Right atrium auricular region (tissue), 2 donors: ENCODE results near the gene RUFY2. TPM values are rescaled to one million over a fixed set of nuclear protein-coding genes. Genes with fewer than 3 reads are reported as not detected.
A peak's percentile ranks its signal among the peaks of the same experiment; 100 is the strongest.

ENCODE experiments used
- DNase-seq: peaks from one replicate; pipeline ENCODE4 v3.0.0-alpha.2; 2019; ENCODE audit warnings: low spot score
- H3K27ac ChIP-seq, 2 donors: fragments of 200-600 bp; sonication (generic); 1 replicate in 1 of 2; 2 replicates in 1 of 2; pipeline ENCODE4 v1.5.1; 2016 to 2019
- H3K27me3 ChIP-seq, 2 donors: fragments of 200-600 bp; sonication (generic); one replicate each; pipeline versions ENCODE4 v1.5.1 to v1.6.0; 2017 to 2019
- H3K36me3 ChIP-seq: fragments of 200-600 bp; sonication (generic); one replicate; pipeline ENCODE4 v1.5.1; 2016
- H3K4me1 ChIP-seq, 2 donors: fragments of 200-600 bp; sonication (generic); one replicate each; pipeline versions ENCODE4 v1.5.1 to v1.6.0; 2017 to 2019
- H3K4me3 ChIP-seq, 2 donors: fragments of 200-600 bp; sonication (generic); 1 replicate in 1 of 2; 2 replicates in 1 of 2; pipeline ENCODE4 v1.5.1; 2017 to 2019; ENCODE audit warnings: mild to moderate bottlenecking in 1 of 2, moderate library complexity in 1 of 2
- H3K9me3 ChIP-seq, 2 donors: fragments of 200-600 bp; sonication (generic); one replicate each; pipeline ENCODE4 v1.5.1; 2019
- total RNA-seq, 2 donors: library from RNA; depleted of rRNA; stranded (reverse); fragments of >200 nt; gene quantifications; one replicate each; pipeline ENCODE4 v1.1.0, GENCODE V29; 2016
- TF ChIP-seq, protein P1 (sequence below), 2 donors: fragments of 200-600 bp; sonication (generic); IDR thresholded peaks; one replicate each; pipeline ENCODE4 v1.5.1; 2019; ENCODE audit warnings: antibody characterized with exemption in 2 of 2

The RUFY2 gene
- total RNA-seq, 2 donors from 2014 or later, result 8.3 to 11.0 TPM

DNA sequence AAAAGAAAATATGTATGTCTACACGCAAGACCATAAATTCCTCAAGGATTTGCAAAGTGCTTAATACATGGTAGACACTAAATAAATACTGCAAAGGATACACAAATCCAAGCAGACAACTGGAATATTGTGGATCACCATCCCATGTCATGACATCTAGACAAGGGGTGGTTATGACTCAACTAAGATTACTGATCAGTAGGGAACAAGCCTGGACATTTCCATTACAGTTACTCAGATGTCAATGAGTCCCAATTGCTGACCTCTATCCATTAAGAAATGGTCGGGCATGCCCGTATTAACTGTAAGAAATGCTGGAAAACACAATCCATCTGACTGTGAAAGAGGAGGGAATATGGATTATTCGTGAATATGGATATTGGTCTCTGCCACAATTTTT is 27.6 kb upstream of the RUFY2 start:
- H3K4me3 ChIP-seq, result no peak overlapping the region
- H3K27me3 ChIP-seq, result no peaks in the 10 kb centered on the region
- no peak overlapping the region for H3K27ac ChIP-seq
- H3K4me1 ChIP-seq, result no peaks in the 10 kb centered on the region
- TF ChIP-seq, protein P1, sequence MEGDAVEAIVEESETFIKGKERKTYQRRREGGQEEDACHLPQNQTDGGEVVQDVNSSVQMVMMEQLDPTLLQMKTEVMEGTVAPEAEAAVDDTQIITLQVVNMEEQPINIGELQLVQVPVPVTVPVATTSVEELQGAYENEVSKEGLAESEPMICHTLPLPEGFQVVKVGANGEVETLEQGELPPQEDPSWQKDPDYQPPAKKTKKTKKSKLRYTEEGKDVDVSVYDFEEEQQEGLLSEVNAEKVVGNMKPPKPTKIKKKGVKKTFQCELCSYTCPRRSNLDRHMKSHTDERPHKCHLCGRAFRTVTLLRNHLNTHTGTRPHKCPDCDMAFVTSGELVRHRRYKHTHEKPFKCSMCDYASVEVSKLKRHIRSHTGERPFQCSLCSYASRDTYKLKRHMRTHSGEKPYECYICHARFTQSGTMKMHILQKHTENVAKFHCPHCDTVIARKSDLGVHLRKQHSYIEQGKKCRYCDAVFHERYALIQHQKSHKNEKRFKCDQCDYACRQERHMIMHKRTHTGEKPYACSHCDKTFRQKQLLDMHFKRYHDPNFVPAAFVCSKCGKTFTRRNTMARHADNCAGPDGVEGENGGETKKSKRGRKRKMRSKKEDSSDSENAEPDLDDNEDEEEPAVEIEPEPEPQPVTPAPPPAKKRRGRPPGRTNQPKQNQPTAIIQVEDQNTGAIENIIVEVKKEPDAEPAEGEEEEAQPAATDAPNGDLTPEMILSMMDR (IDR thresholded peaks at IDR 0.05), result no peak
- no peaks in the 10 kb centered on the region for H3K36me3 ChIP-seq
- no peak for DNase-seq
- no peaks in the 10 kb centered on the region for H3K9me3 ChIP-seq

DNA sequence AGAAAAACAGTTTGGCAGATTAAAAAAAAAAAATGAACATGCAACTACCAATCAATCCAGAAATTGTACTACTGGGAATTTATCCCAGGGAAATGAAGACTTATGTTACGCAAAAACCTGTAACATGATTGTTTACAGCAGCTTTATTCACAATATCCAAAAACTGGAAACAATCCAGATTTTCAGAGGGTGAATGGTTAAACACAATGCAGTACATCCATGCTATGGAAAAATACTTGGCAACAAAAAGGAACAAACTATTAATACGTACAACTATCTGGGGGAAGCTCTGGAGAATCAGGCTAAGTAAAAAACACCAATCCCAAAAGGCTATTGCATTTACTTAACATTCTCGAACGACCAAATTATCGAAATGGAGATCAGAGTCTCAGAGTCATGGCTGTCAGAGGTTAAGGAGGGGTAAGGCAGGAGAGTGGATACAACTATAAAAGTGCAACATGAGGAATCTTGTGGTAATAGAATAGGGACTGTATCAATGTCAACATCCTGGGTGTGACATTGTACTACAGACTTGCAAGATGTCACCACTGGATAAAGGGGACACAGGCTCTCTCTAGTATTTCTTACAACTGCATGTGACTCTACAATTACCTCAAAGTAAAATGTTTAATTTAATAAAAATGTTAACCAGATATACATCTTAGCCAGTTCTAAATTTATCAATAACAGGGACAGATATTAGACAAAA is 21.5 kb upstream of the RUFY2 start:
- Histone ChIP-seq H3K36me3 (no peaks in the 10 kb centered on the region), H3K9me3 (no peaks in the 10 kb centered on the region), H3K4me1 (no peaks in the 10 kb centered on the region), H3K4me3 (no peak overlapping the region), H3K27me3 (no peaks in the 10 kb centered on the region), H3K27ac (no peak overlapping the region)
- no peak for DNase-seq
- TF ChIP-seq, protein P1 (IDR thresholded peaks at IDR 0.05), result no peak

DNA sequence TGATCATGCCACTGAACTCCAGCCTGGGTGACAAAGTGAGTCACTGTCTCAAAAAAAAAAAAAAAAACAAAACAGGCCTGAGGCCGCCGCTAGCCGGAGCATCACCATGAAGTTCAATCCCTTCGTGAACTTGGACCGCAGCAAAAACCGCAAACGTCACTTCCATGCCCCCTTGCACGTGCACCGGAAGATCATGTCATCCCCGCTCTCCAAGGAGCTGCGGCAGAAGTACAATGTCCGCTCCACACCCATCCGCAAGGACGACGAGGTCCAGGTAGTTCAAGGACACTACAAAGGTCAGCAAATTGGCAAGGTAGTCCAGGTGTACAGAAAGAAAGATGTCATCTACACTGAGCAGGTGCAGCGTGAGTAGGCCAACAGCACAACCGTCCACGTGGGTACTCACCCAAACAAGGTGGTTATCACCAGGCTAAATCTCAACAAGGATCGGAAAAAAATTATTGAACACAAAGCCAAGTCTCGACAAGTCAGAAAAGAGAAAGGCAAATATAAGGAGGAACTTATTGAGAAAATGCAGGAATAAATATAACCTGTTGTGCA is 17.5 kb upstream of the RUFY2 start:
- Histone ChIP-seq H3K27me3 (no peaks in the 10 kb centered on the region), H3K27ac (no peak overlapping the region), H3K36me3 (no peaks in the 10 kb centered on the region), H3K9me3 (no peaks in the 10 kb centered on the region), H3K4me1 (no peaks in the 10 kb centered on the region), H3K4me3 (no peak overlapping the region)
- TF ChIP-seq, protein P1 (IDR thresholded peaks at IDR 0.05), result no peak
- peak; percentile 28 for DNase-seq

DNA sequence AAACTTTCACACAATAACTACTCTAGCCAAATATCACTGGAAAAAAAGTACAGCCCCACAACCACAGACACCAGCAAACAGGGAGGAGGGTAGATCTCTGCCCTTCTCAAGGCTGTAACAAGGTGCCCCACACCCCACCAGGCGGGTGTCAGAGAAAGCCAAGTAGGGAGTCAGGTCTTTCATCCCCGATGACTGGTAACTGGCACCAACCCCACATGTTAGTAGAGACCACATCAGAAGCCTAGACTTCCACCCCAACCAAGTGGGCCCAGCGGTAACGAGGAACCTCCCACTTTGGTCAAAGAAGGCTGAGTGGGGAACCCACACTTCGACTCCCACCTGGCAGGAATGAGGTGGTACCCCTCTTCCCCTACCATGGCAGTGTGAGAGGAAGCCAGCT is 16.4 kb upstream of the RUFY2 start:
- no peaks in the 10 kb centered on the region for H3K36me3 ChIP-seq
- TF ChIP-seq, protein P1 (IDR thresholded peaks at IDR 0.05), result no peak
- H3K4me3 ChIP-seq, result no peak overlapping the region
- DNase-seq, result peak; percentile 13
- H3K27ac ChIP-seq, result no peak overlapping the region
- no peaks in the 10 kb centered on the region for H3K9me3 ChIP-seq
- H3K27me3 ChIP-seq, result no peaks in the 10 kb centered on the region
- H3K4me1 ChIP-seq, result no peaks in the 10 kb centered on the region

DNA sequence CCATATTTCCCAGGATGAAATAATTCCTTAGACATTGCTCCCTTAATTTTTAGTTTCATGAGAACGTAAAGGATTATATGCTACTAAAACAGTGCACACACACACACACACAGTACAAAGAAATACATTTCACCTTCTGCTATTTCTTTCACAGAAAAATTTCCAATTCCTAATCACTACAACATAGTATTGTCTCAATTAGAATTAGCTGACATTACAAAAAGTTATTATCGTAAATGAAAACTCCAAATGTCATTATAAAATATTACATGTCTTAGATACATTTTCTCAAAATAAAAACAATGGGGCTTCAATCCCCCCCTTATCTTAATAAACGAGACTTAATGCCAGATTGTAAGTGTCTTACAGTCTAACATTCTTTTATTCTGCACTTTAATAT is 12.3 kb upstream of the RUFY2 start:
- H3K36me3 ChIP-seq, result no peaks in the 10 kb centered on the region
- TF ChIP-seq, protein P1 (IDR thresholded peaks at IDR 0.05), result no peak
- H3K9me3 ChIP-seq, result no peaks in the 10 kb centered on the region
- H3K27me3 ChIP-seq, result no peaks in the 10 kb centered on the region
- H3K4me3 ChIP-seq, result no peak overlapping the region
- no peak overlapping the region for H3K27ac ChIP-seq
- no peaks in the 10 kb centered on the region for H3K4me1 ChIP-seq
- no peak for DNase-seq
